Activated CD8-positive, alpha-beta memory T cell treated with anti-CD3 and anti-CD28 coated beads for 4 hours (primary cell): ENCODE data around the gene FAM187B.
"Not testable (repeated sequence)": the region's sequence is repeated elsewhere in the genome, so short reads cannot be mapped to it uniquely, and the experiment has no call there.

Source experiments
- DNase-seq, 2 donors: peaks; one replicate each; pipeline ENCODE4 v3.0.0-alpha.2; 2020; ENCODE audit warnings: low read depth in 2 of 2

Gene FAM187B

DNA sequence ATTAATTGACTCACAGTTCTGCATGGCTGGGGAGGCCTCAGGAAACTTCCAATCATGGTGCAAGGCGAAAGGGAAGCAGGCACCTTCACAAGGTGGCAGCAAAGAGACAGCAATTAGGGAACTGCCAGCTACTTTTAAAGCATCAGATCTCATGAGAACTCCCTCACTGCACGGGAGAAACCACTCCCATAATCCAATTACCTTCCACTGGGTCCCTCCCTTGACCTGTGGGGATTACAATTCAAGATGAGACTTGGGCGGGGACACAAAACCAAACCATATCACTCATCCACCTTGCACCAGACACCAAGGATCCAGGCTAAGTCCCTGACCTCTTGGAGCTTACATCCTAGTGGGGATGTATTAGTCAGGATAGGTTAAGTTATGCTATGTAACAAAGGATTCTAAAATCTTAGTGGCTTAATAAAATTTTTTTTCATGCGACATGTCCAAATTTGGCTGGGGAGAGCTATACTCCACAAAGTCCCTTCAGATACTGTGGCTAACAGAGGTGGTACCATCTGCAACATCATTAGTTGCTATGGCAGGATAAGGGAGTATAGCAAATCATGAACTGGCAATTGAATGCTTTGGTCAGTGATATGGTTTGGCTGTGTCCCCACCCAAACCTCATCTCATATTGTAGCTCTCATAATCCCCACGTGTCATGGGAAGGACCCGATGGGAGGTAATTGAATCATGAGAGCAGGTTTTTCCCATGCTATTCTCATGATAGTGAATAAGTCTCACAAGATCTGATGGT lies 8.3 kb upstream of the FAM187B start:
- DNase-seq, result no peak

DNA sequence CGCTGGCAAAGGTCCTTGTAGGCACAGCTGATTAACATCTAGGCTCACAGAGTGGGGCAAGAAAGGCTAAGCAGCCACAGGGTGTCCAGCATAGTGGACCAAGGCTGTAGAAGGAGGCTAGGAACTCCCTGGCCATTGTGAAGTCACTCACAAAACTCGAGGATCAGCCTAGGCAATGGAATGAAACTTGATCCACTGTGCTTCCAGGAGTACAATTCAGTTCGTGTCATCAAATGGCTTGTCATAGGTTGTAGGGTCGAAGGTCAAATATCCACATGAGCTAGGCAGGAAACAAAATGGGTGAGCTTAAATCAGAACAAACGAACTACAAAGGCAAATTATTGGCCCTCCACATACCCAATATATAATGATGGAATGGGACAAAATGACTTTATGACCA lies 4.4 kb upstream of the FAM187B start:
- DNase-seq, result no peak

DNA sequence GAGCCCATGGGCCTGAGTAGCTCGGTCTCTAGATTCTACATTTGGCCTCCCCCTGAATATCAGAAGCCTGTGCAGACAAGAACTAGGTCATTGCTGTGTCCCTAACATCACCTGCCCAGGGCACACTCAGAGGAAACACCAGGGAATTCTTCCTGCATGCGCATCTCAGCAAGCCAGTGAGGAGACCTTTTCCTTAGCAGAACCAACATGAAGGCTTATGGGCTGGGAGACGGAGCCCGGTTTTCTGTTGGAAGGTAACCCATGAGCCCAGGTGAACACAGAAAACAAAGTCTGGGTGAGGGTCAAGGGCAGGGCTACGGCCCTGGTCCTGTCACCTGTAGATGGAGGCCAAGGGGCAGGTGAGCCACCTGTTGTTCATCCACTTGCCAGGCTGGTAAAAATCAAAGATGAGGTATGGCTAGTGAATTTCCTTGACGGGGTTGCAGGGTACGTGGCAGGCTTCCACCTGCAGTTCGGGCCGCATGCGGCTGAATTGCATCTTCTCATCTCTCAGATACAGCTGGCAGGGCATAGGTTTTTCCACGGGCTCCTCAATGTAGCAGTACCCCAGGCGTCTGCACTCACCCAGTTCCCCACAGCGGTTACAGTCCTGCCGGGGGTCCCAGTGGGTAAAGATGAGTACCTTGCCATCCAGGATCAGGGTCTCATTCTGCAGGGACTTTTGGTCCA lies 3.6 kb upstream of the FAM187B start:
- no peak for DNase-seq

DNA sequence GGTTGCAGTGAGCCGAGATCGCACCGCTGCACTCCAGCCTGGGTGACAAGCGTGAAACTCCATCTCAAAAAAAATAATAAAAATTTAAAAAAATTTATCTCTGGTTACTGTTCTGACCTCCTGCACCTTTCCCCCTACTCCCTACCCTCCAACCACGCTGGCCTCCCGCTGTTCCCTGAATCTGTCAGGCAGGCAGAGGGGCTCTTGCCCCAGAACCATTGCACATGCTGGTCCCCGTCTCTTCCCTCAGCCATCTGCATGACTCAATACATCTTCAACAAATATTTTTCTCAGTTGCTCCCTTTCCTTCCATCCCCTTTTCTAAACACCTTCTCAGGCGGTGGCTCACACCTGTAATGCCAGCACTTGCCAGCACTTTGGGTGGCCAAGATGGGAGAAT lies 1.1 kb upstream of the FAM187B start:
- no peak for DNase-seq

DNA sequence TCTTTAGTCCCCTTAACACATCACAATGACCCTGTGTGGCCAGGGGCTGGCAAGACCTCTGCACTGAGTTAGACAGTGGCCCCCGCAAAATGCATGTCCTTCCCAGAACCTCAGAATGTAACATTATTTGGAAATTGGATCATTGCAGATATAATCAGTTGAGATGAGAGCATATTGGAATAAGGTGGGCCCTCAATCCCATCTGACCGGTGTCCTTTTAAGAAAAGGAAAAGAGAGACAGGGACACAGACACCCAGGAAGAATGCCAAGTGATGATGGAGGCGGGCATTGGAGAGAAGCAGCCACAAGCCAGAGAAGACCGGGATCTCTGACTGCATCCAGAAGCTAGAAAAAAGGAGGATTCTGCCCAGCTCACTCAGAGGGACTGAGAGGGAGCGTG lies 1.8 kb downstream of the FAM187B start:
- no peak for DNase-seq

DNA sequence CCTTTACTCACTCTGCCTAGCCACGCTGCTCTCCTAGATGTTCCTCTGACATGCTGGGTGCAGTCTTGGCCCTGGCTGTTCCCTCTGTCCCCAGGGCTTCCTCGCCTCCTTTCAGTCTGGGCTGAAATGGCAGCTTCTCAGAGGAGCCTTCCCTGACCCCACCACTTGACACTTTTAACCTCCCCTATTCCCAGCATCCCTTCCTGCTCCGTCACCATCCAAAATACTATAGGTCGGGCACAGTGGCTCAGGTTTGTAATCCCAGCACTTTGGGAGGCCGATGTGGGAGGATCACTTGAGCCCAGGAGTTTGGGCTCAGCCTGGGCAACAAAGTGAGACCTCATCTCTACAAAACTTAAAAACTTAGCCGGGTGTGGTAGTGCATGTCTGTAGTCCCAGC lies 2.6 kb downstream of the FAM187B start:
- DNase-seq, result no peak

GRCh38 chr19:35224681-35225571 lies 3.6 kb downstream of the FAM187B start:
- no peak for DNase-seq

DNA sequence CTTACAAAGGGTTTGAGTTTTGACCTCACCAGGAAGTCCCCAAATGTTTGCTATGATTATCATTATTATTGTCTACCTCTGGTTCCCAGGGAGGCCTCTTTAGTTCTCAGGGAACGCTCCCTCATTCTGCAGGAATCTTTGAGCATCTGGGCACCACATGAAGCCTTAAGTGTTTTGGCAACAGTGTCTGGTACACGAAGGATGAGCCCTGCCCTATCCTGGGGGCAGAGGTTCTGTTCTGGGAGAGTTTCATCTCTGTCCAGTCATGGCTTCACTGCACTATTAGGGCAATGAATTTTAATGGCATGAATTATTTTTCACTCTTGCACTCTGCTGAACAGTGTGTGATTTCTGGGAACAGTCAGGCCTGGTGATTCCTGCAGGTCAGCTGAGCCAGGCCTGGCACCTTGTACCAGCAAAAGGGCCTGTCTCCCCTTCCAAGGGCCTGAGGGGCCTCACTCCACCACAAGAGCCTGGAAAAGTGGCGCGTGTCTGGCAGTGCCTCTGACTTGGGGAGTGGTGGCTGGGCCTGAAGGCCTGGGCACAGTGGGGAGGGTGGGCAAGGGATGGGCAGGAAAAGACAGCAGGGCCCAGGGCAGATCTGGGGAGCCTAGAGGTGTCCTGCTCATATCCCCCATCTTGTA lies 4.6 kb downstream of the FAM187B start:
- no peak for DNase-seq

DNA sequence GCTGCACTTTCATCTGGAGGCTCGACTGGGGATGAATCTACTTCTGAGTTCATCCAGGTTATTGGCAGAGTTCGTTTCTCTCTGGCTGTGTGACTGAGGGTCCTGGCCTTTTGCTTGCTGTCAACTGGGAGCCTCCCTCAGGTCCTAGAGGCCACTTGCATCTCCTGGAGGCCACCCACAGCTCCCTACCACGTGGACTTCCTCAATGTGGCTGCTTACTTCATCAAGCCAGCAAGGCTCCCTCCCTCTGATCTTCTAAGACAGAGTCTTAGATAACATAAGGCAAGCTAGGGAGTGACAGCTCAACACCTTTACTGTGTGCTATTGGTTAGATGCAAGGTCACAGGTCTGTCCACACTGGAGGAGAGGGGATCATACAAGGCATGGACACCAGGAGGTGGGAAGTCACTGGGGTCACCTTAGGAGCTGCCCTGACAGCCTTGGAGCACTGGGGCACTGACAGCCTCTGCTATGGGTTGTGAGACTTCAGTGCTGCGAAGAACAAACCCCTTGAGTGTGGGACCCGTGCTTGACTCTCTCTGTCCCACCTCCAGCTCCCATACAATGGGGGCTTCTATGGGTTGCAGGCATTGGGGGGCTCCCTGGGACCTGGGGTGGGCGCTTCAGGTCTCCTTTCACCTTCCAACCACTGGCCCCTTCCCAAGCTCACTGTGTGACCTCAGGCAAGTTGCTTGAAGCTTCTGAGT lies 5.3 kb downstream of the FAM187B start:
- no peak for DNase-seq

- DNase-seq, result no peak
These were observed 6.0 kb downstream of the FAM187B start for GRCh38 chr19:35222373-35223015.

GRCh38 chr19:35220973-35221590 lies 7.5 kb downstream of the FAM187B start:
- not testable (repeated sequence) for DNase-seq

GRCh38 chr19:35220315-35220921 lies 8.1 kb downstream of the FAM187B start:
- DNase-seq, result no peak

GRCh38 chr19:35219008-35219407 lies 9.5 kb downstream of the FAM187B start:
- DNase-seq, result no peak

DNA sequence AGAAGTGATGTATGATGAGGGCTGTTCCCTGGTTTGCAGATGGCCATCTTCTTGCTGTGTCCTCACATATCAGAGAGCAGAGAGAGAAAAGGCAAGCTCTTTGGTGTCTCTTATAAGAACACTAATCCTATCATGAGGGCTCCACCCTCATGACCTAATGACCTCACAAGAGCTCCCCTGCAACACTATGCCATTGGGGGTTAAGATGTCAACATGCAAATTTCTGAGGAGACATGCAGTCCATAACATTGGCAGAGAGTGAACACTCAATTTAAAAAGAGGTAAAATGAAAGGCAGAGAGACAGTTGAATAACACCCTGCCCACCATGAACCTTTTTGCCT lies 10.9 kb downstream of the FAM187B start:
- DNase-seq, result no peak

- DNase-seq, result no peak
These were observed 11.5 kb downstream of the FAM187B start for GRCh38 chr19:35216833-35217648.

DNA sequence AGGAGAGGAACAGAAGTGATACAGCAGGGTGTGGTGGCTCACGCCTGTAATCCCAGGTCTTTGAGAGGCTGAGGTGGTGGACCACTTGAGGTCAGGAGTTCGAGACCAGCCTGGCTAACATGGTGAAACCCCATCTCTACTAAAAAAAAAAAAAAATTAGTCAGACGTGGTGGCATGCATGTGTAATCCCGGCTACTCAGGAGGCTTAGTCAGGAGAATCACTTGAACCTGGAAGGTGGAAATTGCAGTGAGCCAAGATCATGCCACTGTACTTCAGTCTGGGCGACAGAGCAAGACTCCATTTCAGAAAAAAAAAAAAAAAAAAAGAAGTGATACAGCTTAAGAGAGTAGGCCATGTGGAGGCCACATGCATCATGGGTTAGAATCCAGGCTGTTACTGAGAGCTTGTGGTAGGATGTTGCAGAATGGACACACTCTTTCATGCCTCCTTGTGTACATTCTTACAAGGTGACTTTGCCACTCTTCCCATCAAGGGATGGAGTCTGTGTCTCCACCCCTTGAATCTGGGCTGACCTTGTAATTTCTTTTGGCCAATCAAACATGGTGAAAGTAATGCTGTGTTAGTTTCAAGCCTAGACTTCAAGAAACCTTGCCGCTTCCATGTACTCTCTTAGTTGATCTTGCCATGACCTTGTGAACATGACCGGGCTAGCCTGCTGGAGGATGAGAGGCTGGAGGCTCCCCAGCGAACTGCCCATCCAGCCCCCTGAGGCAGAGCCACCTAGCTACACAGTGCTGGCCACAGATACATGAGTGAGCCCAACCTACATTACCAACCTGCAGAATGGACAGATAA lies 12.3 kb downstream of the FAM187B start:
- no peak for DNase-seq

DNA sequence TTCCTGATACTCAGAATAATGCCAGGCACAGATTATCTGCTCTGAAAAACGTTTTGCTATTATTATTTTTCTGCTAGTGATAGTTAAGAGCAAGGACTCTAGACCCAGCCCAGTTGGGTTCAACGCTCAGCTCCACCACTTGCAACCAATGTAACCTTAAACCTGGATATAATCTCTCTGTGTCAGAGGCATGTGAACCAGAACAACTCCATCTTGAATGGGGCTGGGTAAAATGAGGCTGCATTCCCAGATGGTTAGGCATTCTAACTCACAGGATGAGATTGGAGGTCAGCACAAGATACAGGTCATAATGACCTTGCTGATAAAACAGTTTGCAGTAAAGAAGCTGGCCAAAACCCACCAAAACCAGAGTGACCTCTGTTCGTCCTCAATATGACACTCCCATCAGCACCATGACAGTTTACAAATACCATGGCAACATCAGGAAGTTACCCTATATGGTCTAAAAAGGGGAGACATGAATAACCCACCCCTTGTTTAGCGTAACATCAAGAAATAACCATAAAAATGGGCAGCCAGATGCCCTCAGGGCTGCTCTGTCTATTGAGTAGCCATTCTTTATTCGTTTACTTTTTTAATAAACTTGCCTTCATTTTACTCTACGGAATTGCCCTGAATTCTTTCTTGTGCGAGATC lies 13.6 kb downstream of the FAM187B start:
- DNase-seq, result no peak
